HepG2 (cell line): ENCODE results near the gene SH2D6. TPM values are rescaled to one million over a fixed set of nuclear protein-coding genes. Genes with fewer than 3 reads are reported as not detected.

ENCODE experiments used
- ATAC-seq: fragments of 200-7000 bp; cut with Tn5 transposase; 3 replicates; pipeline ENCODE4 v1.9.1; 2020; ENCODE audit warnings: mild to moderate bottlenecking, moderate library complexity
- BruUV-seq: library from RNA; stranded (reverse); fragments of 400-500 nt; replicated peaks from 2 replicates; lab custom pipeline; 2021; lab: Mats Ljungman, UMichigan
- CTCF ChIA-PET: fragments of 300-600 bp; formaldehyde crosslinking; extraction: SDS; loops from one replicate; lab custom pipeline; 2021; ENCODE audit warnings: low total read pairs, inconsistent platforms, low intra/inter-chr PET ratio; lab: Yijun Ruan, JAX
- POLR2A ChIA-PET: fragments of 350-600 bp; sonication (Branson Sonifier 250); formaldehyde crosslinking; loops from one replicate; lab custom pipeline; 2020; ENCODE audit warnings: antibody characterized with exemption, inconsistent platforms; lab: Yijun Ruan, JAX
- DNase-seq: peaks from one replicate; pipeline ENCODE4 v3.0.0-alpha.2; 2015; ENCODE audit warnings: low spot score
- FAIRE-seq: peaks from 3 replicates; lab custom pipeline; 2011; peaks lifted over from hg19 to GRCh38; lab: Jason Lieb, UNC
- H2AFZ ChIP-seq: one replicate; pipeline ENCODE4 v1.6.1; 2011; ENCODE audit warnings: low read length, inconsistent platforms
- H3K27ac ChIP-seq: fragments of 300-600 bp; 3 replicates; pipeline ENCODE4 v1.8.0; 2011; ENCODE audit warnings: mixed run types, mild to moderate bottlenecking, mixed read lengths, low read length, inconsistent platforms; ENCODE audit not compliant: insufficient read depth; ENCODE audit errors: extremely low read length
- H3K27me3 ChIP-seq, 2 experiments: fragments of 200-600 bp in 1 of 2; 2 replicates in 1 of 2; 3 replicates in 1 of 2; pipeline versions ENCODE4 v1.6.0 to v1.8.0; 2011; ENCODE audit warnings: low read length in 2 of 2, mild to moderate bottlenecking in 2 of 2, moderate library complexity in 2 of 2, inconsistent platforms in 1 of 2; ENCODE audit not compliant: insufficient read depth in 2 of 2, control insufficient read depth in 1 of 2
- H3K36me3 ChIP-seq, 2 experiments: fragments of 200-600 bp in 1 of 2; replicated peaks in 1 of 2; 2 replicates in 1 of 2; 3 replicates in 1 of 2; pipeline versions ENCODE4 v1.5.1 to v1.8.0; 2011; ENCODE audit warnings: low read length in 2 of 2, inconsistent platforms in 1 of 2; ENCODE audit not compliant: insufficient read depth in 2 of 2, control insufficient read depth in 1 of 2
- H3K4me1 ChIP-seq: 2 replicates; pipeline ENCODE4 v1.5.1; 2012; ENCODE audit warnings: low read length, inconsistent platforms; ENCODE audit not compliant: insufficient read depth
- H3K4me2 ChIP-seq: 2 replicates; pipeline ENCODE4 v1.6.0; 2011; ENCODE audit warnings: low read depth, low read length, inconsistent platforms
- H3K4me3 ChIP-seq, 3 experiments: fragments of 200-600 bp in 1 of 3; sonication (generic), shearing (Covaris generic) in 1 of 3; replicated peaks in 1 of 3; 2 replicates each; pipeline ENCODE4 v1.5.1; 2011 to 2016; ENCODE audit warnings: low read length in 3 of 3, inconsistent platforms in 2 of 3, low read depth in 2 of 3, mild to moderate bottlenecking in 2 of 3, control low read depth in 1 of 3, mixed read lengths in 1 of 3; ENCODE audit not compliant: insufficient read depth in 1 of 3
- H3K79me2 ChIP-seq: one replicate; pipeline ENCODE4 v1.6.1; 2011; ENCODE audit warnings: low read length, inconsistent platforms; ENCODE audit not compliant: insufficient read depth
- H3K9ac ChIP-seq: 2 replicates; pipeline ENCODE4 v1.6.0; 2011; ENCODE audit warnings: mild to moderate bottlenecking, low read depth, low read length, inconsistent platforms; ENCODE audit not compliant: insufficient read depth
- H3K9me3 ChIP-seq: 2 replicates; pipeline ENCODE4 v1.5.1; 2012; ENCODE audit warnings: mild to moderate bottlenecking, low read length
- H4K20me1 ChIP-seq: 2 replicates; pipeline ENCODE4 v1.6.0; 2011; ENCODE audit warnings: inconsistent platforms, mild to moderate bottlenecking, low read length, moderate library complexity; ENCODE audit not compliant: insufficient read depth
- BCL3 ChIP-seq: sonication (generic); formaldehyde crosslinking; IDR thresholded peaks from 2 replicates; pipeline ENCODE4 v1.5.1; 2020; ENCODE audit warnings: mild to moderate bottlenecking, missing genetic modification reagents, moderate library complexity
- JUN ChIP-seq: sonication (generic); formaldehyde crosslinking; IDR thresholded peaks from 2 replicates; pipeline ENCODE4 v1.4.0; 2020; ENCODE audit warnings: mild to moderate bottlenecking, missing genetic modification reagents
- SOX5 ChIP-seq: IDR thresholded peaks from 2 replicates; pipeline ENCODE4 v1.6.1; 2016; ENCODE audit warnings: borderline replicate concordance
- SSRP1 ChIP-seq: IDR thresholded peaks from 2 replicates; pipeline ENCODE4 v1.6.1; 2016; ENCODE audit warnings: control low read depth
- THAP9 ChIP-seq: sonication (generic); formaldehyde crosslinking; IDR thresholded peaks from 2 replicates; pipeline ENCODE4; 2020; ENCODE audit warnings: missing genetic modification reagents, mild to moderate bottlenecking, borderline replicate concordance
- ZFP91 ChIP-seq: sonication (generic); formaldehyde crosslinking; IDR thresholded peaks from 2 replicates; pipeline ENCODE4 v1.9.0; 2022; ENCODE audit warnings: missing genetic modification reagents, mild to moderate bottlenecking, borderline replicate concordance
- ZNF562 ChIP-seq: sonication (generic); formaldehyde crosslinking; IDR thresholded peaks from 2 replicates; pipeline ENCODE4 v1.8.0; 2022; ENCODE audit warnings: missing genetic modification reagents, borderline replicate concordance
- ZNF605 ChIP-seq: sonication (generic); formaldehyde crosslinking; IDR thresholded peaks from 2 replicates; pipeline ENCODE4 v1.8.0; 2022; ENCODE audit warnings: mild to moderate bottlenecking, missing genetic modification reagents
- ZNF768 ChIP-seq: sonication (generic); formaldehyde crosslinking; IDR thresholded peaks from 2 replicates; pipeline ENCODE4 v1.4.0; 2020; ENCODE audit warnings: missing genetic modification reagents
- WGBS: methylation state at CpG from one replicate; pipeline ENCODE4 v1.1.6; 2017; ENCODE audit warnings: low lambda C conversion rate; 5-methylcytosine and 5-hydroxymethylcytosine counted together
- in situ Hi-C: cut with HindIII; loops from 2 replicates; pipeline ENCODE4 v1.10.0; 2017; ENCODE audit warnings: low pct_unique_long_range_greater_than_20kb; ENCODE audit not compliant: extremely low pct_ligation_motif_present
- intact Hi-C: fragments of 100-400 bp; cut with micrococcal nuclease; formaldehyde crosslinking; loops from one replicate; pipeline ENCODE4 v1.10.0; 2022; ENCODE audit not compliant: unreplicated experiment
- polyA plus RNA-seq, 8 experiments: library from polyadenylated mRNA; depleted of rRNA in 3 of 8; stranded (reverse) in 7 of 8; unstranded in 1 of 8; fragments of >200 nt; fragmentation: Illumina TruSeq in 4 of 8; extraction: Trizol in 4 of 8; gene quantifications; 2 replicates each; pipeline versions ENCODE4 v1.2.1 to v1.2.3, GENCODE V29; 2011 to 2016; ENCODE audit warnings: low read depth in 4 of 8, missing spikeins in 1 of 8, mixed read lengths in 1 of 8; ENCODE audit not compliant: insufficient read depth in 1 of 8
- total RNA-seq, 5 experiments: library from RNA; depleted of rRNA; stranded (reverse); fragments of >200 nt; fragmentation: Illumina TruSeq; extraction: Trizol; gene quantifications; 2 replicates each; pipeline ENCODE4 v1.2.3, GENCODE V29; 2016; ENCODE audit warnings: low read depth in 1 of 5

The SH2D6 gene
- total and polyA plus RNA-seq, 2 of the 13 experiments (the other 11 are each of a cell fraction or from before 2014, with no cell fraction given): 0.11 to 0.26 TPM

GRCh38 chr2:85436836-85437487, 18.4 kb downstream of the SH2D6 start:
- H3K79me2 ChIP-seq: no peaks in the 10 kb centered on the region
- FAIRE-seq: no peak
- no peaks in the 10 kb centered on the region for H3K9me3 ChIP-seq
- 17% methylated on average over 10 of the region's 10 CpGs for WGBS
- no peak for TF ChIP-seq SSRP1 (CRISPR knock-in tag)
- TF ChIP-seq ZNF562 (CRISPR knock-in tag): no peak
- no peak for TF ChIP-seq JUN (CRISPR knock-in tag)
- no peak for TF ChIP-seq ZNF768 (CRISPR knock-in tag)
- no peak for TF ChIP-seq ZFP91
- TF ChIP-seq BCL3: no peak
- 0 out of 2 replicates have a peak, but pooled peaks have one; percentile 31 for TF ChIP-seq THAP9
- peak; percentile 53; the same call in 1 of the 2 replicates for TF ChIP-seq ZNF605
- TF ChIP-seq SOX5 (CRISPR knock-in tag): no peak
- peaks cover 9 to 68% of the 10 kb centered on the region in 2 experiments for H3K27me3 ChIP-seq
- in situ Hi-C loops: no loop called here
- peak; percentile 14 for ATAC-seq
- no peak overlapping the region for H3K27ac ChIP-seq
- no peak overlapping the region for H2AFZ ChIP-seq
- H3K4me3 ChIP-seq: no peak overlapping the region
- POLR2A ChIA-PET: interaction anchor here (0.9 to 5.3 kb wide), 3 partner anchors 9 to 101 kb away, joined by 5 to 26 read pairs (median 5); partner anchors contain the start of gene MAT2A
- no peaks in the 10 kb centered on the region for H4K20me1 ChIP-seq
- BruUV-seq: no TSS peak
- intact Hi-C loops: no loop called here
- no peak for DNase-seq
- H3K9ac ChIP-seq: no peak overlapping the region
- no peaks in the 10 kb centered on the region for H3K36me3 ChIP-seq
- H3K4me1 ChIP-seq: peaks cover 31% of the 10 kb centered on the region
- H3K4me2 ChIP-seq: peak overlapping the region; percentile 22; the same call in 1 of the 2 replicates
- CTCF ChIA-PET: no interaction called here
